Skeletal muscle tissue (tissue), 4 donors: ENCODE measurements around the gene SLC13A4. TPM values are rescaled to one million over a fixed set of nuclear protein-coding genes. Genes with fewer than 3 reads are reported as not detected.
"Not testable (repeated sequence)": the region's sequence is repeated elsewhere in the genome, so short reads cannot be mapped to it uniquely, and the experiment has no call there.

Experiments used
- H3K27ac ChIP-seq: one replicate; pipeline ENCODE4 v1.7.0; 2013; ENCODE audit warnings: mild to moderate bottlenecking, low read depth, low read length, inconsistent platforms
- H3K27me3 ChIP-seq, 3 donors: one replicate each; pipeline ENCODE4 v1.7.0; 2013; ENCODE audit warnings: low read length in 3 of 3; ENCODE audit not compliant: control insufficient read depth in 3 of 3, insufficient read depth in 3 of 3
- H3K36me3 ChIP-seq, 3 donors: one replicate each; pipeline ENCODE4 v1.7.0; 2013; ENCODE audit warnings: low read length in 3 of 3; ENCODE audit not compliant: control insufficient read depth in 3 of 3, insufficient read depth in 3 of 3
- H3K4me1 ChIP-seq, 3 donors: one replicate each; pipeline ENCODE4 v1.7.0; 2013; ENCODE audit warnings: low read length in 3 of 3, mild to moderate bottlenecking in 3 of 3; ENCODE audit not compliant: control insufficient read depth in 3 of 3, insufficient read depth in 3 of 3
- H3K4me3 ChIP-seq, 3 donors: one replicate each; pipeline ENCODE4 v1.7.0; 2013; ENCODE audit warnings: low read length in 3 of 3
- H3K9ac ChIP-seq, 3 donors: one replicate each; pipeline ENCODE4 v1.7.0; 2013; ENCODE audit warnings: low read length in 3 of 3, mild to moderate bottlenecking in 3 of 3, moderate library complexity in 2 of 3, low read depth in 1 of 3
- H3K9me3 ChIP-seq, 3 donors: one replicate each; pipeline ENCODE4 v1.7.0; 2013; ENCODE audit warnings: low read length in 3 of 3; ENCODE audit not compliant: control insufficient read depth in 3 of 3
- total RNA-seq: library from RNA; depleted of rRNA; stranded (reverse); fragments of >200 nt; gene quantifications from one replicate; pipeline ENCODE4 v1.2.3, GENCODE V29; 2014
- donor health status: Osteomylitis.

The SLC13A4 gene
- not detected for total RNA-seq

- Histone ChIP-seq H3K27me3 (no peaks in the 10 kb centered on the region), H3K9ac (no peak within 1 kb of the TSS), H3K4me3 (no peak within 1 kb of the TSS), H3K4me1 (no peaks in the 10 kb centered on the region), H3K9me3 (no peaks in the 10 kb centered on the region), H3K36me3 (no peaks in the 10 kb centered on the region), H3K27ac (no peak within 1 kb of the TSS)
These were observed at the start of gene SLC13A4 for GRCh38 chr7:135728136-135728669. Gene SLC13A4, minus strand, starts transcription at chr7:135728186. Its CDS starts 690 bp downstream, at chr7:135727496.

- H3K36me3 ChIP-seq, H3K9ac ChIP-seq, H3K27ac ChIP-seq, H3K4me3 ChIP-seq, H3K27me3 ChIP-seq, H3K9me3 ChIP-seq, H3K4me1 ChIP-seq: not testable (repeated sequence)
These were observed 47.9 kb upstream of the SLC13A4 start for GRCh38 chr7:135775915-135776314.

- Histone ChIP-seq H3K4me1 (peaks cover 3 to 8% (median 6%) of the 10 kb centered on the region in 3 donors), H3K4me3 (no peak overlapping the region), H3K9me3 (peaks cover 0 to 5% (median 5%) of the 10 kb centered on the region in 3 donors), H3K36me3 (no peaks in the 10 kb centered on the region), H3K27me3 (no peaks in the 10 kb centered on the region), H3K9ac (no peak overlapping the region), H3K27ac (no peak overlapping the region)
These were observed 47.2 kb upstream of the SLC13A4 start for GRCh38 chr7:135775230-135775629.

- no peak overlapping the region for H3K9ac ChIP-seq
- H3K4me3 ChIP-seq, result no peak overlapping the region
- no peak overlapping the region for H3K27ac ChIP-seq
These were observed 46.3 kb upstream of the SLC13A4 start for GRCh38 chr7:135774284-135774683.

GRCh38 chr7:135773464-135773863 lies 45.5 kb upstream of the SLC13A4 start:
- no peaks in the 10 kb centered on the region for H3K27me3 ChIP-seq
- peaks cover 0 to 5% (median 5%) of the 10 kb centered on the region in 3 donors for H3K9me3 ChIP-seq
- H3K4me3 ChIP-seq, result no peak overlapping the region
- H3K9ac ChIP-seq, result no peak overlapping the region
- no peaks in the 10 kb centered on the region for H3K36me3 ChIP-seq
- peaks cover 3 to 16% (median 10%) of the 10 kb centered on the region in 3 donors for H3K4me1 ChIP-seq
- no peak overlapping the region for H3K27ac ChIP-seq

More at GRCh38 chr7:135774284-135774683, 46.3 kb upstream of the SLC13A4 start:
- Histone ChIP-seq H3K27me3 (no peaks in the 10 kb centered on the region), H3K9me3 (peaks cover 0 to 5% (median 5%) of the 10 kb centered on the region in 3 donors), H3K4me1 (peaks cover 3 to 11% (median 6%) of the 10 kb centered on the region in 3 donors), H3K36me3 (no peaks in the 10 kb centered on the region)

- no peak overlapping the region for H3K9ac ChIP-seq
- H3K9me3 ChIP-seq, result no peaks in the 10 kb centered on the region
- no peak overlapping the region for H3K4me3 ChIP-seq
- no peaks in the 10 kb centered on the region for H3K27me3 ChIP-seq
- no peak overlapping the region for H3K27ac ChIP-seq
- peaks cover 3 to 21% (median 12%) of the 10 kb centered on the region in 3 donors for H3K4me1 ChIP-seq
- no peaks in the 10 kb centered on the region for H3K36me3 ChIP-seq
These were observed 44.7 kb upstream of the SLC13A4 start for GRCh38 chr7:135772639-135773222.

GRCh38 chr7:135771961-135772638 lies 44.1 kb upstream of the SLC13A4 start:
- peaks cover 3 to 21% (median 12%) of the 10 kb centered on the region in 3 donors for H3K4me1 ChIP-seq
- no peaks in the 10 kb centered on the region for H3K9me3 ChIP-seq
- no peak overlapping the region for H3K4me3 ChIP-seq
- no peak overlapping the region for H3K27ac ChIP-seq
- H3K36me3 ChIP-seq, result no peaks in the 10 kb centered on the region
- no peaks in the 10 kb centered on the region for H3K27me3 ChIP-seq
- no peak overlapping the region for H3K9ac ChIP-seq

- Histone ChIP-seq H3K9ac (no peak overlapping the region), H3K27me3 (no peaks in the 10 kb centered on the region), H3K27ac (no peak overlapping the region), H3K36me3 (no peaks in the 10 kb centered on the region), H3K9me3 (no peaks in the 10 kb centered on the region), H3K4me1 (peaks cover 3 to 21% (median 12%) of the 10 kb centered on the region in 3 donors), H3K4me3 (no peak overlapping the region)
These were observed 43.1 kb upstream of the SLC13A4 start for GRCh38 chr7:135771051-135771450.

GRCh38 chr7:135770139-135770710 lies 42.2 kb upstream of the SLC13A4 start:
- Histone ChIP-seq H3K9me3 (no peaks in the 10 kb centered on the region), H3K9ac (no peak overlapping the region), H3K27ac (no peak overlapping the region), H3K27me3 (no peaks in the 10 kb centered on the region), H3K4me3 (no peak overlapping the region), H3K36me3 (no peaks in the 10 kb centered on the region), H3K4me1 (peaks cover 3 to 21% (median 12%) of the 10 kb centered on the region in 3 donors)
